22Rv1 (cell line): ENCODE data around the gene PDGFA.

Source experiments
- CTCF ChIP-seq: fragments of 450-650 bp; IDR thresholded peaks from 2 replicates; pipeline ENCODE4 v1.5.1; 2017; ENCODE audit warnings: mild to moderate bottlenecking
- ZFX ChIP-seq: fragments of 450-650 bp; IDR thresholded peaks from 2 replicates; pipeline ENCODE4 v1.6.1; 2017; ENCODE audit warnings: antibody characterized with exemption, borderline replicate concordance

- TF ChIP-seq CTCF (no peak), ZFX (no peak)
Observed at GRCh38 chr7:477626-478220, 41.9 kb downstream of the PDGFA start.
